ENCODE measurements around the gene HYAL1. TPM values are rescaled to one million over a fixed set of nuclear protein-coding genes. Genes with fewer than 3 reads are reported as not detected.
"Not testable (repeated sequence)": the region's sequence is repeated elsewhere in the genome, so short reads cannot be mapped to it uniquely, and the experiment has no call there.

The HYAL1 gene
- polyA plus RNA-seq, 1 donor = 2.1 TPM

DNA sequence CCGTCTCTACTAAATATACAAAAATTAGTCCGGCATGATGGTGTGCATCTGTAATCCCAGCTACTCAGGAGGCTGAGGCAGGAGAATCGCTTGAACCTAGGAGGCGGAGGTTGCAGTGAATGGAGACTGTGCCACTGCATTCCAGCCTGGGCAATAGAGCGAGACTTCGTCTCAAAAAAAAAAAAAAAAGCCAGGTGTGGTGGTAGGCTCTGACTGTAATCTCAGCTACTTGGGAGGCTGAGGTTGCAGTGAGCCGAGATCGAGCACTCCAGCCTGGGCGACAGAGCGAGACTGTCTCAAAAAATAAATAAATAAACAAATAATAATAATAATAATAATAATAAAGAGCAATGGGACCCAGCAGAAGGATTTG lies 30.9 kb downstream of the HYAL1 start:
- DNase-seq = not testable (repeated sequence)

GRCh38 chr3:50271314-50271936 lies 31.9 kb downstream of the HYAL1 start:
- no peak for DNase-seq

- DNase-seq = no peak
Measured at GRCh38 chr3:50270422-50271224, 32.8 kb downstream of the HYAL1 start.

GRCh38 chr3:50269977-50270413 lies 33.4 kb downstream of the HYAL1 start:
- no peak for DNase-seq

- no peak for DNase-seq
Measured at GRCh38 chr3:50269460-50269859, 33.9 kb downstream of the HYAL1 start.

DNA sequence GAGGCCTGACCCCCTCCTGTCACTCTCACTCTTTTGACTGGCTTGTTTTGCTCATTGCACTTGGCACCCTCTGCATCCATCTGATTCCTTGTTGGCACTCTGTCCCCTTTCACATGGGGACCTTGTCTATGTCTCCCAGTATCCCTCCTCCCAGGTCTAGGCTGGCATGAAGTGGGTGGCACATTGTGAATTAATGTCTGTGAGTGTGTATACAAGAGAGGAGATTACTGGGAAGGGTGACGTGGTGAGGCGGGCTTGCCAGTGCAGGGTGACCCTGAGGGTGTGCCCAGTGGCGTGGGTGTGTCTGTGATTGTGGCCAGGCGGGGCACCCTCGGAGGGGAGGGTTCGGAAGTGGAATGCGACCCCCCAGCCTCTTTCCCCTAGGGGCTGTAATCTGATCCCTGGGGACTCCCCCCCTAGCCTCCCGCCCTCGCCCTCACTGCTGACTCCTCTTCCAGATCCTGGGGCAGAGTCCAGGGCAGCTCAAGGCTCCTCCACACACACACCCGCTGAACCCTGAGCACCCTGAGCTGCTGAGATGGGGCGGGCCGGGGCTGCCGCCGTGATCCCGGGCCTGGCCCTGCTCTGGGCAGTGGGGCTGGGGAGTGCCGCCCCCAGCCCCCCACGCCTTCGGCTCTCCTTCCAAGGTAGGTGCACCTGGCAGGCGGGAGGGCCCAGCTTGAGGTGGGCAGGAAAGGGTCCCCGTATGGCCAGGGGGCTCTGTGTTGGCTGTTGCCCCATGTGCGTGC lies 34.5 kb downstream of the HYAL1 start, which contains the start of gene SEMA3B:
Gene SEMA3B (plus strand): TSS at position 445 of the 749 bp plus-strand sequence. CDS start 94 bp downstream, at position 539.
- no peak for DNase-seq

DNA sequence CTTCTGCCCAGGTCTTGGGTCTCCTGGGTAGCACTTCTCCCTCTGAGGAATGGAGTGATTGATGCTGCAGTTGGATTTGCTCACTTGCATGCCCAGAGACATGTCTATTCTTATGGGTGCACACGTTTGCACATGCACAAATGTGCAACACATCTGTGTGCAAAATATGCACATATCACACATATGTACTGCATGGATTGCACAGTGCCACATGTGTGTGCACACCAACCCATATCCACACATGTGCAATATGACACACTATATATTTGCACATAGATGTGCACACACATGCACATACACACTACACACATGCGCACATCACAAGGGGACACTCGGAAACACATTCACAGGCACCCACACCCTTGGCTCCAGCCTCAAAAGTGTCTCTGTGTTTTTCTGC lies 35.1 kb downstream of the HYAL1 start:
- DNase-seq = no peak

DNA sequence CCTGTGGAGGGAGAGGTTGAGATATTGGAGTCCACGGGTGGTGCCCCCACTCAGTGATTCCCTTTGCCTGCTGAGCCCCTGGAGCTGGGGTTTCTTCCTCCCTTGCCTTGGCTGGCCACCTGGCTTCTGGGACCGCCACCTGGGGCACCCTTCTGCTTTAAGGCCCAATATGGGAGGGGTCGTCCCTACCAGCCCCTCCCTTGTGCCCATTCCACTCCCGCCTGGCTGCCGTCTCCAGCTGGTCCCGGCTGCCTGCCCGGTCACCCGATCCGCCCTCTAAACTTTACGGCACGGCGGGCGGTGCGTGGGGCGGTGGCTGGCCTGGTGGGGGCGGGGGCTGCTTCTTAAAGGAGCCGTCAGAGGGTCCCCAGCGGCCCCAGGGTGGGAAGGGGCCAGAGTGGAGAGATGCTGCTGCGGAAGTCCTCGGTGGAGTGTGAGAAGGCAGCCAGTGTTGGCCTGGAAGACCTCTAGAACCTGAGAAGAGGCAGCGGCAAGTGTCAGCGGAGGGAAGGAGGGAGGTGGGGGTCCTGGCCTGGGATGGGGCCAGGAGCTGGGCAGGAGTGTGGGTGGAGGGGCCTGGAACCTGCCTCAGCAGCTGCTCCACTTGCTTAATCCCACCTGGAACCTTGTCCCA lies 36.0 kb downstream of the HYAL1 start:
- peak; percentile 71 for DNase-seq

GRCh38 chr3:50266836-50267235 lies 36.5 kb downstream of the HYAL1 start:
- no peak for DNase-seq

GRCh38 chr3:50266017-50266416 lies 37.4 kb downstream of the HYAL1 start:
- DNase-seq = no peak

- no peak for DNase-seq
Measured at GRCh38 chr3:50265571-50265970, 37.8 kb downstream of the HYAL1 start.

- DNase-seq = no peak
Measured at GRCh38 chr3:50264964-50265485, 38.3 kb downstream of the HYAL1 start.

DNA sequence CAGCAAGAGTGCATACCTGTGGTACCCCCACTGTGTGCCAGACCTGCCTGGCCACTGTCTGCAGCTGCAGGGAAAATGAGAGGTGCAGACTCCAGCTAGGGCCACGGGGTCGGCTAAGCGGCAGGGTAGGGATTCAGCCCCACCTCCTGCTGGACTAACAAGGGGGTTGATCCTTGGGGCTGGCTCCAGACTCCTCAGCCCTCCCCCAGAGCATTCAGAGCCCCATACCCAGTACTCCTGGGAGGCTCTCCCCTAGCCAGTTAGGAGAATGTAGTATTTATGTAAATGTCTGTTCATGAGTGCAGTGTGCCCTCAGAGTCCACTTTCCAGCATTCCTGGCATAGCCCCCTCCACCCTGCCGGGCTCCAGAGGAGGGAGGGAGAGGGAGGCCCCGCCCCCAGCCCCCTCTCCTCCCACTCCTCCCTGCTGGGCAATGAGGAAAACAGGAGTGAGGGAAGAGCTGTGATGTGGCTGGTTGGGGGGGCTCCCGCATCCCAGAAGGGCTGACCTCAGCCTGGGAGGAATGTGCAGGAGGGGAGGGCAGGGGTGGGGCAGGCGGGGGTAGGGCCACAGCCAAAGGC lies 38.9 kb downstream of the HYAL1 start:
- peak; percentile 91 for DNase-seq

DNA sequence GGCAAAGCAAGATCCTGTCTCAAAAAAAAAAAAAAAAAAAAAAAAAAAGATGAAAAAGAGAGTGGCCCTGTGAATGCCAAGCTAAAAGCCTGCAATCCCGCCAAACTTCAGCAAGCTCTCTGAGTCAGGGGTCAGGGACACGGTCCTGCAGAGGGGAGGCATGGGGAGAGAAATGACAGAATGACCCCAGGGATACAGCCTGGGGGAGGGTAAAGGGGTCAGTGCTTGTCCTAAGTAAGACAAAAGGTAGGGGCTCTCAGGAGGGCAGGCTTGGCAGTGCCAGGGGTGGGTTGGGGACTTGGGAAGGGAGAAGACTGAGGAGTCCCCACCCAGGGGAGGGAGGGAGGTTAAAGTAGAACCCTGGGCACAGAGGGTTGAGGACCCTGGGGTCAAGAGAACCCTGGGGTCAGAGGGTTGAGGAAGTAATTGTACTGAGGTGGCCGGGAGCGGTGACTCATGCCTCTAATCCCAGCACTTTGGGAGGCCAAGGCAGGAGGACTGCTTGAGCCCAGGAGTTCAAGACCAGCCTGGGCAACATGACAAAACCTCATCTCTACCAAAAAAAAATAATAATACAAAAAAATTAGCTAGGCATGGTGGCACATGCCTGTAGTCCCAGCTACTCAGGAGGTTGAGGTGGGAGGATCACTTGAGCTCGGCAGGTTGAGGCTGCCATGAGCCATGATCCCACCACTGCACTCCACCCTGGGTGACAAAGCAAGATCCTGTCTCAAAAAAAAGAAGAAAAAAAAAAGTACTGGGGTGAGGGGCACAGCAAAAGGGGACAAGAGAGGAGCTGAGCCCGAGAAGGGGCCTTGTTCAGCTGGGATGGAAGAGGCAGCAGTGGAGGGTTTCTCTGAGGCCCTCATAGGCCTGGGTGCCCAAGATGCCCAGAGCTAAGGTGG lies 39.6 kb downstream of the HYAL1 start:
- DNase-seq = no peak

DNA sequence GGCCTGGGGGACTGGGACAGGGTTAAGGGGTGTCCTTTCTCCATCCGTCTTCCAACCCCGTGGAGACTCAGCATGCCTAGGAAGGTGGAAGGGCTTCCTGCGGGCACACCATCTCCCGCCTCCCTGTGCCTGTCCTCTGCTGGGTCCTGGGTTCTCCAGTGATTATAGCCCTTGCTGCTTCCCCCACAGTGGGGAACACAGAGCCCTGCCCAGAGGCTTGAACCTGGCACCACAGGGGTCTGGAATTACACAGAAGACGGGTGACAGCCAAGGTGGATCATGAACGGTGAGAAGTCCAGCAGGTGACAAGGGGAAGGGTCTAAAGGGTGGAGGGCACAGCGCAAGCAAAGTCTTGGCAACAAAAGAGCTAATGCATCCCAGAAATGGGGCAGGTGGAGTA lies 40.6 kb downstream of the HYAL1 start:
- no peak for DNase-seq

DNA sequence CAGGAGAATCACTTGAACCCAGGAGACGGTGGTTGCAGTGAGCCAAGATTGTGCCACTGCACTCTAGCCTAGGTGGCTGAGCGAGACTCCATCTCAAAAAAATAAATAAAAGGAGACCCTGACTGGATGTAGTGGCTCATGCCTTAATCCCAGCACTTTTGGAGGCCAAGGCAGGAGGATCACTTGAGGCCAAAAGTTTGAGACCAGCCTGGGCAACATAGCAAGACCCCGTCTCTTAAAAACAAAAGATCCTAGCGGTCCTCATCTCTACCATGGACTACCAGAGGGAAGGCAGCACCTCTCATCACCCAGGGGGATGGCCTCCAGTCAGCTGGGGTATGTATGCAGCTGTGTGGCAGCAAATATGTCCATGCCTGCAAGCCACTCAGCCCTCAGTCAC lies 41.2 kb downstream of the HYAL1 start:
- not testable (repeated sequence) for DNase-seq

DNA sequence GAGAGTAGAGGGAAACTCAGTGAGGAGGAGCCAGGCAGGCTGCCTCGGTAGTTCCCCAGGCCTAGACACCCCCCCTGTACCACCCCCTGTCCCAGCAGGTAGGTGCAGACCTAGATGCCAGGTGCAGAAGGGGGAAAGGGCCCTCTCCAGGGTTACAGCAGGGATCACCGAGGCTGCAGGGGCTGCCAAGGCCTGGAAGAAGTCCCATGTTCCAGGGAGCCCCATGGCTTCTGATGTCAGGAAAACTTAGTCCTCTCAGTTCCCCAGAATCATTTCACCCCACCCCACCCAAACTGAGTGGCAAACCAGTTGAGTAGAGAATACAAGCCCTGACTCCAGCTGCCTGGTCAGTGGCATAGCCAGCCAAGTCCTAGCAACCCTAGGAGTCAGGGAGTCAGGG lies 41.9 kb downstream of the HYAL1 start:
- DNase-seq = no peak

- no peak for DNase-seq
Measured at GRCh38 chr3:50260942-50261441, 42.4 kb downstream of the HYAL1 start.

- peak; percentile 96 for DNase-seq
Measured at GRCh38 chr3:50260027-50260941, 43.1 kb downstream of the HYAL1 start.
